Measurements from ENCODE around the gene TRPM2.
"Not testable (repeated sequence)": the region's sequence is repeated elsewhere in the genome, so short reads cannot be mapped to it uniquely, and the experiment has no call there.

Gene TRPM2

DNA sequence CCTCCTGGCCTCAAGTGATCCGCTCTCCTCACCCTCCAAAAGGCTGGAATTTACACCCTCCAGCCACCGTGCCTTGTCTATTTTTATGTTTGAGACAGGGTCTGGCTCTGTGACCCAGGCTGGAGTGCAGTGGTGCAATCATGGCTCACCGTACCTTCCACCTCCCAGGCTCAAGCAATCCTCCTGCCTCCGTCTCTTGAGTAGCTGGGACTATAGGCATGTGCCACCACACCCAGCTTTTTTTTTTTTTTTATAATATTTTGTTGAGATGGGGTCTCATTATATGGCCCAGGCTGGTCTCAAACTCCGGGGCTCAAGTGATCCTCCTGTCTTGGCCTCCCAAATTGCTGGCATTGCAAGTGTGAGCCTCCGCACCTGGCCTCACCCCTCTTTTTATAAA is 38.8 kb downstream of the TRPM2 start:
- Histone ChIP-seq H3K79me2 (no peaks in the 10 kb centered on the region), H3K4me2 (ENCODE audit: low read length) (no peak overlapping the region), H3K4me1 (no peaks in the 10 kb centered on the region), H3K27me3 (ENCODE audit: control insufficient read depth, insufficient read depth, low read length) (no peaks in the 10 kb centered on the region), H3K9ac (no peak overlapping the region), H3K27ac (no peak overlapping the region), H3K4me3 (ENCODE audit: low read depth, low read length) (no peak overlapping the region), H2AFZ (no peak overlapping the region), H3K9me3 (ENCODE audit: control insufficient read depth, low read length) (no peaks in the 10 kb centered on the region), H3K36me3 (ENCODE audit: control insufficient read depth, insufficient read depth, low read length) (no peaks in the 10 kb centered on the region)
- TF ChIP-seq, protein P1, sequence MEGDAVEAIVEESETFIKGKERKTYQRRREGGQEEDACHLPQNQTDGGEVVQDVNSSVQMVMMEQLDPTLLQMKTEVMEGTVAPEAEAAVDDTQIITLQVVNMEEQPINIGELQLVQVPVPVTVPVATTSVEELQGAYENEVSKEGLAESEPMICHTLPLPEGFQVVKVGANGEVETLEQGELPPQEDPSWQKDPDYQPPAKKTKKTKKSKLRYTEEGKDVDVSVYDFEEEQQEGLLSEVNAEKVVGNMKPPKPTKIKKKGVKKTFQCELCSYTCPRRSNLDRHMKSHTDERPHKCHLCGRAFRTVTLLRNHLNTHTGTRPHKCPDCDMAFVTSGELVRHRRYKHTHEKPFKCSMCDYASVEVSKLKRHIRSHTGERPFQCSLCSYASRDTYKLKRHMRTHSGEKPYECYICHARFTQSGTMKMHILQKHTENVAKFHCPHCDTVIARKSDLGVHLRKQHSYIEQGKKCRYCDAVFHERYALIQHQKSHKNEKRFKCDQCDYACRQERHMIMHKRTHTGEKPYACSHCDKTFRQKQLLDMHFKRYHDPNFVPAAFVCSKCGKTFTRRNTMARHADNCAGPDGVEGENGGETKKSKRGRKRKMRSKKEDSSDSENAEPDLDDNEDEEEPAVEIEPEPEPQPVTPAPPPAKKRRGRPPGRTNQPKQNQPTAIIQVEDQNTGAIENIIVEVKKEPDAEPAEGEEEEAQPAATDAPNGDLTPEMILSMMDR (IDR thresholded peaks at IDR 0.05): no peak

GRCh38 chr21:44392916-44393315 is 39.5 kb downstream of the TRPM2 start:
- TF ChIP-seq, protein P1 (IDR thresholded peaks at IDR 0.05): no peak
- Histone ChIP-seq H3K4me1 (no peaks in the 10 kb centered on the region), H3K27ac (no peak overlapping the region), H3K9ac (no peak overlapping the region), H3K4me2 (ENCODE audit: low read length) (no peak overlapping the region), H3K27me3 (ENCODE audit: control insufficient read depth, insufficient read depth, low read length) (no peaks in the 10 kb centered on the region), H3K4me3 (ENCODE audit: low read depth, low read length) (no peak overlapping the region), H3K9me3 (ENCODE audit: control insufficient read depth, low read length) (no peaks in the 10 kb centered on the region), H3K36me3 (ENCODE audit: control insufficient read depth, insufficient read depth, low read length) (no peaks in the 10 kb centered on the region), H2AFZ (no peak overlapping the region), H3K79me2 (no peaks in the 10 kb centered on the region)

DNA sequence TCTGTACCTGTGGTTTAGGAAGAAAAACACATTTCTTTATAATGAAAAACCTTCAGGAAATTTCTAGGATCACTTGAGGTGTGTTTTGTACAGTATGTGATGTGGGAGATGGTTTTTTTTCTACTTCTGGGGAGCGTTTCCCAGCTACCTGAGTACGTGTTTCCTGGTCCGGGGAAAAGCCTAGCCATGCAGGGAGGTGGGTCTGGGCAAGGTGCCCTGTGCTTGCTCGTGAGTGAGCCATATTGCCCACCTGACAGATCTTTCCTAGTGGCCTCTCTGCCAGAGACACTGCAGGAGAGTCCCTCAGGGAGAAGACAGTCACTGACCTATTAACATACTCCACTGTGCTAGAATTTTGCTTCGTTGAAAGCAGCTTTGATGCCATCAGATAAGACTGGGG is 41.3 kb downstream of the TRPM2 start:
- Histone ChIP-seq H3K27ac (no peak overlapping the region), H3K79me2 (no peaks in the 10 kb centered on the region), H3K27me3 (ENCODE audit: control insufficient read depth, insufficient read depth, low read length) (no peaks in the 10 kb centered on the region), H3K9ac (no peak overlapping the region), H2AFZ (no peak overlapping the region), H3K4me1 (no peaks in the 10 kb centered on the region), H3K36me3 (ENCODE audit: control insufficient read depth, insufficient read depth, low read length) (no peaks in the 10 kb centered on the region), H3K4me3 (ENCODE audit: low read depth, low read length) (no peak overlapping the region), H3K9me3 (ENCODE audit: control insufficient read depth, low read length) (no peaks in the 10 kb centered on the region), H3K4me2 (ENCODE audit: low read length) (no peak overlapping the region)
- TF ChIP-seq, protein P1 (IDR thresholded peaks at IDR 0.05): no peak

GRCh38 chr21:44395260-44395659 is 41.8 kb downstream of the TRPM2 start:
- no peak overlapping the region for H3K4me2 ChIP-seq (ENCODE audit: low read length)
- TF ChIP-seq, protein P1 (IDR thresholded peaks at IDR 0.05): no peak
- H3K27me3 ChIP-seq (ENCODE audit: control insufficient read depth, insufficient read depth, low read length): no peaks in the 10 kb centered on the region
- no peaks in the 10 kb centered on the region for H3K4me1 ChIP-seq
- H3K36me3 ChIP-seq (ENCODE audit: control insufficient read depth, insufficient read depth, low read length): no peaks in the 10 kb centered on the region
- H3K4me3 ChIP-seq (ENCODE audit: low read depth, low read length): no peak overlapping the region
- no peak overlapping the region for H2AFZ ChIP-seq
- H3K27ac ChIP-seq: no peak overlapping the region
- no peak overlapping the region for H3K9ac ChIP-seq
- H3K79me2 ChIP-seq: no peaks in the 10 kb centered on the region
- H3K9me3 ChIP-seq (ENCODE audit: control insufficient read depth, low read length): no peaks in the 10 kb centered on the region

DNA sequence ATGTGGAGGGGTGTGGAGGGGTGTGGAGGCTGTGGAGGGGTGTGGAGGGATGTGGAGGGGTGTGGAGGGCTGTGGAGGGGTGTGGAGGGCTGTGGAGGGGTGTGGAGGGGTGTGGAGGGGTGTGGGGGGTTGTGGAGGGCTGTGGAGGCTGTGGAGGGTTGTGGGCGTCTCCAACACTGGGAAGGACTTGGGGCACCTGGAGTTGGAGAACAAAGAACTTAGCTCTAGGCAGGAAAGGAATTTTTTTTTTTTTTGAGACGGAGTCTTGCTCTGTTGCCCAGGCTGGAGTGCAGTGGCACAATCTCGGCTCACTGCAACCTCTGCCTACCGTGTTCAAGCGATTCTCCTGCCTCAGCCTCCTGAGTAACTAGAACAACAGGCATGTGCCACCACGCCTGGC is 43.4 kb downstream of the TRPM2 start:
- H3K4me1 ChIP-seq; H3K9me3 ChIP-seq (ENCODE audit: control insufficient read depth, low read length); H3K27ac ChIP-seq; H3K27me3 ChIP-seq (ENCODE audit: control insufficient read depth, insufficient read depth, low read length); H3K4me3 ChIP-seq (ENCODE audit: low read depth, low read length); H3K36me3 ChIP-seq (ENCODE audit: control insufficient read depth, insufficient read depth, low read length); H2AFZ ChIP-seq; H3K79me2 ChIP-seq; H3K4me2 ChIP-seq (ENCODE audit: low read length); H3K9ac ChIP-seq: not testable (repeated sequence)
